ENCODE measurements around the gene CCDC179.

Gene CCDC179

GRCh38 chr11:22822203-22822602, 38.1 kb downstream of the CCDC179 start:
- DNase-seq, result no peak
- in situ Hi-C loops (cut with HindIII; ENCODE audit: low pct_ligation_motif_present, low pct_unique_long_range_greater_than_20kb, low sequenced_read_pairs), result no loop called here

DNA sequence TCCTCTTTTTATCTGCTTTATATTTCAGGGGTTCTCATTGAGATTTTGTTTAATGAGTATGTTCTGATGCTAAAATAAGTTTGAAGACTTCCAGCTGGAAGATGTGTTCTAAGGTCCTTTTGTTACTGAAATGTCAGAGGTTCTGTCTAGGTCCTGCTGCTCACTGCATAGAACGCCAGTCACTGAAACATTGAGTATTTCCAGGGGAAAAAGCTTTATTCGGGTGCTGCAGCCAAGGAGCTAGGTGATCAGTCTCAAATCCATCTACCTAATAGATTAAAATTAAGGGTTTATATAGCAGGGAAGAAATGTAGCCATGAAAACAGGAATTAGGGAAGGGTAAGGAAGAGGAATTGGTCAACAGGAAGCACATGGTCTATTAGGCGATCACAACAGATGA, 50.4 kb downstream of the CCDC179 start:
- DNase-seq, result no peak
- in situ Hi-C loops (cut with HindIII; ENCODE audit: low pct_ligation_motif_present, low pct_unique_long_range_greater_than_20kb, low sequenced_read_pairs), result no loop called here

DNA sequence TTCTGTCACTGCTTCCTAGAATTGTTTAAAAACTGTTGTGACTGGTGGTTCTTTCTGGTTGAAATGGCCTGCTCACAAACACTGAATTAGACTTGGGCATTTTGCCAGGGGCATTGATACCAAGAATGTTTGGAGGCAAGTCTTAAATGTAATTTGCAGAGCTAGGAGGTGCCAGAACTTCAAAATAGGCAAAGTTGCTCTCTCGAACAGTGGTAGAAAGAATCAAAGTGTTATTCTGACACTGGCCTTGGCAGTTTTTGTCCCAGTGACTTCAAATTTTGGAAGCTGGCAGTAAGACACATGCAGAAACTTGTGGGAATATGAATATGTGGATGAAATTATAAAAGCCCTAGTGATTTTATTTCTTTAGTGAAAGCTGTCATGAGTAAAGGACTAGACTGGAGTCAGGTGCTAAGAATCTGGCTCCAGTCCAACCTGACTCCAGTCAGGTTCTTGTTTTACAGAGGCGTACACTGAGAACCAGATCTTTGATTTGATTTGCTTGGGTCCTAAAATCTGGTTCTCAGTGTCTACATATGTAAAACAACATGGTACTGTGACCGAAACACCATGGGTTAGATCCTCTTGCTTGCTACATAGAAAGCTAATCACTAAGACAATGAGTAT, 51.6 kb downstream of the CCDC179 start:
- in situ Hi-C loops (cut with HindIII; ENCODE audit: low pct_ligation_motif_present, low pct_unique_long_range_greater_than_20kb, low sequenced_read_pairs), result no loop called here
- no peak for DNase-seq

- DNase-seq, result no peak
- in situ Hi-C loops (cut with HindIII; ENCODE audit: low pct_ligation_motif_present, low pct_unique_long_range_greater_than_20kb, low sequenced_read_pairs), result no loop called here
These were observed 52.3 kb downstream of the CCDC179 start for GRCh38 chr11:22807855-22808570.

DNA sequence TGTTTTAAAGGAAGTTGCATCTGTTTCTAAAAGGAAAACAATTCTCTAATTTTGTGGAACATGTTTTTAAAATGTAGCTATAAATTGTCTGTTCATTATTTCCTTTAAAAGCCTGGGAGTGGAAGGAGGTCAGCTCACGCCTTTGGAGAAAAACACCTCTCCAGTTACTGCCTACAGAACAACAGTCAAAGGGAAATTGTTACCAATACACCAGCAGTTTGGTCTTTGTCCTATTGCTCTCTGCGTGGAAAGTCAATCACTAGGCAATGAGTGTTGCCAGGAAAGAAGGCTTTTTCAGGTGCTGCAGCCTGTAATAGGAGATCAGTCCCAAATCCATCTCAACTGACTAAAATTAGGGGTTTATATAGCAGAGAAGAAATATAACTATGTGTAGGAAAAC, 52.9 kb downstream of the CCDC179 start:
- DNase-seq, result no peak
- in situ Hi-C loops (cut with HindIII; ENCODE audit: low pct_ligation_motif_present, low pct_unique_long_range_greater_than_20kb, low sequenced_read_pairs), result no loop called here

- in situ Hi-C loops (cut with HindIII; ENCODE audit: low pct_ligation_motif_present, low pct_unique_long_range_greater_than_20kb, low sequenced_read_pairs), result no loop called here
- DNase-seq, result no peak
These were observed 57.4 kb downstream of the CCDC179 start for GRCh38 chr11:22802861-22803260.

GRCh38 chr11:22800482-22800881, 59.8 kb downstream of the CCDC179 start:
- in situ Hi-C loops (cut with HindIII; ENCODE audit: low pct_ligation_motif_present, low pct_unique_long_range_greater_than_20kb, low sequenced_read_pairs), result no loop called here
- DNase-seq, result no peak

GRCh38 chr11:22798901-22799300, 61.4 kb downstream of the CCDC179 start:
- no peak for DNase-seq
- in situ Hi-C loops (cut with HindIII; ENCODE audit: low pct_ligation_motif_present, low pct_unique_long_range_greater_than_20kb, low sequenced_read_pairs), result no loop called here

DNA sequence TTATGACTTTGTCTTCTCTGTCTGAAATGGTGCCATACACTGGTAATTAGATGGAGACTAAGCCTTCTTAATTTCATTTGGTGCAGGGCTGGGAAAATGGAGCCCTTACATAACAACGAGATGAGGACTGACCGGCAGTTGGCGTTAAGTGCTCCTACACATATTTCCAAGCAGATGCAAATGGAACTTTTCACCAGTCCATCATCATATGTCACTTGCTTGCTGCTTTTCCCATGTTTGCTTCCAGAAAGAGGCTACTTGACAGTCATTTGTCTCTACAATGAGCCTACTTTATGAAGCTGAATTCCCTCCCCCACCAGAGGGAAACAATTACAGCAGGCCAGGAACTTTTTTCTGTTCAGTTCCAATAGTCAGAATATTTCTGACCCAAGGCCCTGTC, 63.2 kb downstream of the CCDC179 start:
- in situ Hi-C loops (cut with HindIII; ENCODE audit: low pct_ligation_motif_present, low pct_unique_long_range_greater_than_20kb, low sequenced_read_pairs), result no loop called here
- no peak for DNase-seq
